Melanocyte of skin (primary cell): Measurements from ENCODE around the gene FIGN. TPM values are rescaled to one million over a fixed set of nuclear protein-coding genes. Genes with fewer than 3 reads are reported as not detected.

Experiments used
- total RNA-seq, 2 donors: library from RNA; depleted of rRNA; stranded (reverse); fragments of >200 nt; gene quantifications; 2 replicates each; pipeline ENCODE4 v1.2.3, GENCODE V29; 2012

The FIGN gene, protein sequence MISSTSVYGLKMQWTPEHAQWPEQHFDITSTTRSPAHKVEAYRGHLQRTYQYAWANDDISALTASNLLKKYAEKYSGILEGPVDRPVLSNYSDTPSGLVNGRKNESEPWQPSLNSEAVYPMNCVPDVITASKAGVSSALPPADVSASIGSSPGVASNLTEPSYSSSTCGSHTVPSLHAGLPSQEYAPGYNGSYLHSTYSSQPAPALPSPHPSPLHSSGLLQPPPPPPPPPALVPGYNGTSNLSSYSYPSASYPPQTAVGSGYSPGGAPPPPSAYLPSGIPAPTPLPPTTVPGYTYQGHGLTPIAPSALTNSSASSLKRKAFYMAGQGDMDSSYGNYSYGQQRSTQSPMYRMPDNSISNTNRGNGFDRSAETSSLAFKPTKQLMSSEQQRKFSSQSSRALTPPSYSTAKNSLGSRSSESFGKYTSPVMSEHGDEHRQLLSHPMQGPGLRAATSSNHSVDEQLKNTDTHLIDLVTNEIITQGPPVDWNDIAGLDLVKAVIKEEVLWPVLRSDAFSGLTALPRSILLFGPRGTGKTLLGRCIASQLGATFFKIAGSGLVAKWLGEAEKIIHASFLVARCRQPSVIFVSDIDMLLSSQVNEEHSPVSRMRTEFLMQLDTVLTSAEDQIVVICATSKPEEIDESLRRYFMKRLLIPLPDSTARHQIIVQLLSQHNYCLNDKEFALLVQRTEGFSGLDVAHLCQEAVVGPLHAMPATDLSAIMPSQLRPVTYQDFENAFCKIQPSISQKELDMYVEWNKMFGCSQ
- total RNA-seq, result 1 to 10 TPM; 2.8 to 8.0 TPM

DNA sequence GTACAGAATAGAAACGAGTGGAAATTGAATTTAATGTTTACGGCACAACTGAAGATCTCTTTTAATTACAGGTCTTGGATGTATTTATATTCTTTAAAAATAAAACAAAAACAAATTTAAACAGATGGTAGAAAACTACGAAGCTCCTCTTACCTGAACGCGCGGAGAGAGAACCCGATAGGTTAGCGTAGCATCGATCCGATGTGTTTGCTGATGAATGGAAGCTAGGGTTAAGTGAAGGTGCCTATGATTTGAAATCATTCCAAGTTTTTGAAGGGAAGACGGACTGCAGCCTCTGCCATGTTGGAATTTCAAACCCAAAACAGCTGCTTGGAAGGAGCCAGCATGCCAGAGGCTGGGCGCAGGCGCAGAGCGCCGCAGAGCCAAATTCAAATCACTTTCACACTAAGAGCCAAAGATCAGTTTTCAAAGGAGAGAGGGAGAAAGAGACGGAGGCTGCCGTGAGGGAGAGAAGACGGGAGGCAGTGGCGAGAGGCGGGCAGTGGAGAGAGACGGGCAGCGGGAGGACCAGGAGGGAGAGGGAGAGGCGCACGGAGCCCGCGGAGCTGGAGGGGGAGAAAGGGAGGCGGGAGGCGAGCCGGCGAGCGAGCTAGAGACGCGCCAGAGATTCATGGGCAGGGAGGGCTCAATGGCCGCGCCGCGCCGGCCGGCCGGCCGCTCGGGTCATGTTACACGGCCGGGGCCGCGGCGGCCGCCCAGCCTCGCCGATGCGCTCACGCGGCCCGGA, at the start of gene FIGN:
TSS of gene FIGN (minus strand) at position 324 of the 748 bp plus-strand sequence. CDS start 1,081 bp downstream, outside the sequence.

